Adrenal gland (tissue), 5 donors: ENCODE data around the gene RARB.

Source experiments
- POLR2A ChIP-seq, 2 donors: fragments of 450-650 bp; IDR thresholded peaks; one replicate each; pipeline ENCODE4 v1.6.1; 2017; ENCODE audit warnings: antibody characterized with exemption in 2 of 2, mild to moderate bottlenecking in 2 of 2, moderate library complexity in 1 of 2
- TF ChIP-seq, protein P1 (sequence below), 6 experiments: fragments of 450-650 bp in 4 of 6; fragments of 200-600 bp in 2 of 6; sonication (generic) in 1 of 6; IDR thresholded peaks; 1 replicate in 5 of 6; 2 replicates in 1 of 6; pipeline versions ENCODE4 v1.5.1 to v1.8.0; 2016 to 2021; ENCODE audit warnings: antibody characterized with exemption in 6 of 6, mild to moderate bottlenecking in 2 of 6, moderate library complexity in 1 of 6
- donor health status: DM: no; HTN: no; CAD: no.

DNA sequence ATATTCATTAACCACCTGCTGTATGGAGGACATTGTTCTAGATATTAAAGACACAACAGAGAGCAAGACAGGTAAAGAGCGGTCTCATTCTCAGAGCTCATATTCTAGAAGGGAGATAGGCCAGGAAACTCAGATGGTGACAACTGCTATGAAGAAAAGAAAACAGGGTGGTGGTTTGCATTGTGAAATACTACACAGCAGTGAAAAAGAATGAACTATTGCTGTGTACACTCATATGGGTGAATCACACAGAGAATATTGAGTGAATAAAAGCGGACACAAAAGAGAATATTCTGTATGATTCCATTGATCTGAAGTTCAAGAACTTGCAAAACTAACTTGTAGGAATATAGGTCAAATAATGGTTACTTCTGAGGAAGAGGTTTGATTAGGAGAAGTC, 159.9 kb downstream of the RARB start:
- no peak for TF ChIP-seq POLR2A (IDR thresholded peaks at IDR 0.05)
- TF ChIP-seq, protein P1, sequence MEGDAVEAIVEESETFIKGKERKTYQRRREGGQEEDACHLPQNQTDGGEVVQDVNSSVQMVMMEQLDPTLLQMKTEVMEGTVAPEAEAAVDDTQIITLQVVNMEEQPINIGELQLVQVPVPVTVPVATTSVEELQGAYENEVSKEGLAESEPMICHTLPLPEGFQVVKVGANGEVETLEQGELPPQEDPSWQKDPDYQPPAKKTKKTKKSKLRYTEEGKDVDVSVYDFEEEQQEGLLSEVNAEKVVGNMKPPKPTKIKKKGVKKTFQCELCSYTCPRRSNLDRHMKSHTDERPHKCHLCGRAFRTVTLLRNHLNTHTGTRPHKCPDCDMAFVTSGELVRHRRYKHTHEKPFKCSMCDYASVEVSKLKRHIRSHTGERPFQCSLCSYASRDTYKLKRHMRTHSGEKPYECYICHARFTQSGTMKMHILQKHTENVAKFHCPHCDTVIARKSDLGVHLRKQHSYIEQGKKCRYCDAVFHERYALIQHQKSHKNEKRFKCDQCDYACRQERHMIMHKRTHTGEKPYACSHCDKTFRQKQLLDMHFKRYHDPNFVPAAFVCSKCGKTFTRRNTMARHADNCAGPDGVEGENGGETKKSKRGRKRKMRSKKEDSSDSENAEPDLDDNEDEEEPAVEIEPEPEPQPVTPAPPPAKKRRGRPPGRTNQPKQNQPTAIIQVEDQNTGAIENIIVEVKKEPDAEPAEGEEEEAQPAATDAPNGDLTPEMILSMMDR (IDR thresholded peaks at IDR 0.05), result no peak
